ENCODE measurements around the gene TNNT2.

TNNT2 gene

GRCh38 chr1:201334325-201335173 is 42.9 kb downstream of the TNNT2 start:
- no peak for DNase-seq (ENCODE audit: low spot score)

DNA sequence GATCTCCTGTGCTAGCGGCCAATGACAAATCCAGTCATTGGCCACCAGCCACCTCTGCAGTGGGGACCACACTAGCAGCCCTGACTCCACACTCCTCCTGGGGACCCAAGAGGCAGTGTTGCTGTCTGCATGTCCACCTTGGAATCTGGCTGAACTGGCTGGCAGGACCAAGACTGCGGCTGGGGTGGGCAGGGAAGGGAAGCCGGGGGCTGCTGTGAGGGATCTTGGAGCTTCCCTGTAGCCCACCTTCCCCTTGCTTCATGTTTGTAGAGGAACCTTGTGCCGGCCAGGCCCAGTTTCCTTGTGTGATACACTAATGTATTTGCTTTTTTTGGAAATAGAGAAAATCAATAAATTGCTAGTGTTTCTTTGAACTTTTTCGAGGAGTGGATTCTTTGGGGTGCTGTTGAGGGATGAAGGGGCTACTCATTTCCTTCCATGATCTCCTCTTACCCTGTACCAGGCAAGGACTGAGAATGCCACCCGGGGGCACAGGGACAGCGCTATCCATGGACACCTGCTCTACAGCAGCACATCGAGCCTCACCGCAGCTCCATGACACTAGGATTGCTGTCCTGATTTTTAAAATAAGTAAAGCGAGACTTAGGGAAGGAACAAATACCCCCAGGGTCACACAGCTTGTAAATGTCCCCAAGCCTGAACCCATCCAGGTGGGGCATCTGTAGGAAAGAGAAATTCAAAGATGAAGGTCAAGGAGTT is 44.7 kb downstream of the TNNT2 start:
- DNase-seq (ENCODE audit: low spot score), result no peak

- no peak for DNase-seq (ENCODE audit: low spot score)
These were observed 45.5 kb downstream of the TNNT2 start for GRCh38 chr1:201332021-201332420.

- no peak for DNase-seq (ENCODE audit: low spot score)
These were observed 46.3 kb downstream of the TNNT2 start for GRCh38 chr1:201331166-201331565.

GRCh38 chr1:201330541-201330940 is 46.9 kb downstream of the TNNT2 start:
- DNase-seq (ENCODE audit: low spot score), result no peak

DNA sequence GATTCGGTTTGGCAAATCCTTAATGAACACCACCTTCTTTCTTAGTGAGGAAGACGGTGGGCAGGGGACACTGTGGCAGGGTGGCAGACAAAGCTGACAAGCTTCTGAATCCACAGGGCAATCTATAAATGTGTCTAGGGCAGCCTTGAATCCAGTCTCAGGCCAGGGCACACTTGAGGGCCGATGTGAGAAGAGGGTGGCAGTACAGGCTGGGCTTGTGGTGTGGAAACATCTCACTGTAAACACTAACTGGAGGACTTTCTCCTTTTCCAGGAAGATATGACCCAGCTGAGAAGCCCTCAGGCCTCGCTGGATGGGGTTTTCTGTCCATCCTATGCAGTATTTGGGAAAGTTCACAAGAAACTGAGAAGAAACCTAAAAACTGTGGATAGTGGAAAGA is 47.7 kb downstream of the TNNT2 start:
- no peak for DNase-seq (ENCODE audit: low spot score)

- DNase-seq (ENCODE audit: low spot score), result no peak
These were observed 48.2 kb downstream of the TNNT2 start for GRCh38 chr1:201329286-201329685.

- no peak for DNase-seq (ENCODE audit: low spot score)
These were observed 48.9 kb downstream of the TNNT2 start for GRCh38 chr1:201328576-201328975.

GRCh38 chr1:201327687-201328240 is 49.7 kb downstream of the TNNT2 start:
- DNase-seq (ENCODE audit: low spot score), result no peak

DNA sequence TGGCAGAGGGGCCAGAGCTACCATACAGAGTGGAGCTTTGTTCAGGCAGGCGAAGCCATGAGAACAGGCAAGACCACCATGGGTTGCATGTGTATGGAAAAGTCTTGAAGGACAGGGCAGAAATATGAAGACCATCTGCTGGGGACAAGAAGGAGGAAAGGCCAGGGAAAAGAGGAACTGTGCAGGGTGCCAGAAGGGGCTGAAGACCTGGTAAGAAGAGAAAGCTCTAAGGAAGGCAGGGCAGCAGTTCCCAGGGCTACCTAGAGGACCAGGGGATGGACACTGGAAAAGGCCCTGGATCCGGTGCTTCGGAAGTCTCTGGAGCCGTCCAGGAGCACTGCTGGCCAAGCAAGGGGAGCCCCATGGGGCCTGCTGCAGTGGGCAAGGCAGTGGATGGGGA is 50.8 kb downstream of the TNNT2 start:
- no peak for DNase-seq (ENCODE audit: low spot score)

- no peak for DNase-seq (ENCODE audit: low spot score)
These were observed 51.8 kb downstream of the TNNT2 start for GRCh38 chr1:201325678-201326060.

- no peak for DNase-seq (ENCODE audit: low spot score)
These were observed 52.4 kb downstream of the TNNT2 start for GRCh38 chr1:201324821-201325677.

- no peak for DNase-seq (ENCODE audit: low spot score)
These were observed 53.2 kb downstream of the TNNT2 start for GRCh38 chr1:201324306-201324705.

DNA sequence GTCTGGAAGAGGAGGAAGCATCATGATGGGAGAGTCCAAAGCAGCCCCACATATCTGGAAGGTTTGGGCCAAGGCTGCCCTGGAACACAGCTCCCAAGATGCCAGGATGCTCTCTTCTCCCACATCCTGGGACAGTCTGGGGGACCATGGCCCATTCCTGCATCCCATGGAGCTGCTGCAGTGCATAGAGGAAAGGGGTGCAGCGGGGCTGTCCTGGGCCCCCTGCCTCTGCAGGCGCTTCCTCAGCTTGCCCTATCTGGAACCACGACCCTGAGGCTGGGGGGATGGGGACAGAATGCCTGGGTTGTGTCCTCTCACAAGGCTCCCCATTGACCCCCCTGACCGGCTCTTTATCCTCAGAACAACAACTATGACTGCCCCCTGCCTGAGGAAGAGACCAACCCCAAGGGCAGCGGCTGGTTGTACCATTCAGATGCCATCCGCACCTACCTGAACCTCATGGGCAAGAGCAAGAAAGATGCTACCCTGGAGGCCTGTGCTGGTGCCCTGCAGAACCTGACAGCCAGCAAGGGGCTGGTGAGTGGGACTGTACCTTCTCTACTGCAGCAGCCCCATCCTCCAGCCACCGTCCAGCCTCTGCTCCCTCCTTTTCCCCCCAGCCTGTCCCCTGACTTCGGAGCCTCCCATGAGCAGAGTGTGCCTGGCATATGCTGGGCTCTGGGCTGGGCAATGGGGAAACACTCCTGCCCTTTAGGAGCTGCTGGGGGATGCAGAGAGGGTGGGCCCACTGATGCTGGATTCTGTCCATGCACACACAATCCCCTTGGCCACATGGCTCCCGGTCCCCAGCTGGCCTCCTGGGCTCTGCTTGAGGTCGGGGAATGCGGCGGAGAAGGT is 54.6 kb downstream of the TNNT2 start:
- DNase-seq (ENCODE audit: low spot score), result no peak

DNA sequence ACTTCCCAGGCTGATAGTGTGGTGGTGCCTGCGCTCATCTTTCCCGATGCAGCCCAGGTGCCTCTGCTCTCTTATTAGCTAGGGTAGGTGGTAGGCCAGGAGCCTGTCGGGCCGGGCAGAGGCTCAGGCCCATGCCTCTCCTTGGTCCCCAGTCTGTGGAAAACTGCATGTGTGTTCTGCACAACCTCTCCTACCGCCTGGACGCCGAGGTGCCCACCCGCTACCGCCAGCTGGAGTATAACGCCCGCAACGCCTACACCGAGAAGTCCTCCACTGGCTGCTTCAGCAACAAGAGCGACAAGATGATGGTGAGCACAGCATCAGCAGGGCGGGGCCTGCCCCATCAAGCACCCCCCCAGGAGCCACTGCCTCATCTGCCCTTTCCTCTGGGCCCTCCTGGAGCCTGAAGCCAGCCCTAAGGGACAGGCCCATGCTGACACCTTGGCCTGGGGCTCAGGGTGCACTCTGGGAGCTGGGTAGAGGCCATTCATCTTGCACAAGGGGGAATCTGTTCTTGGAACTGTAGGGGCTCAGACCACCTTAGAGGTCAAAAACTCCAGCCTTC is 55.6 kb downstream of the TNNT2 start:
- DNase-seq (ENCODE audit: low spot score), result no peak

DNA sequence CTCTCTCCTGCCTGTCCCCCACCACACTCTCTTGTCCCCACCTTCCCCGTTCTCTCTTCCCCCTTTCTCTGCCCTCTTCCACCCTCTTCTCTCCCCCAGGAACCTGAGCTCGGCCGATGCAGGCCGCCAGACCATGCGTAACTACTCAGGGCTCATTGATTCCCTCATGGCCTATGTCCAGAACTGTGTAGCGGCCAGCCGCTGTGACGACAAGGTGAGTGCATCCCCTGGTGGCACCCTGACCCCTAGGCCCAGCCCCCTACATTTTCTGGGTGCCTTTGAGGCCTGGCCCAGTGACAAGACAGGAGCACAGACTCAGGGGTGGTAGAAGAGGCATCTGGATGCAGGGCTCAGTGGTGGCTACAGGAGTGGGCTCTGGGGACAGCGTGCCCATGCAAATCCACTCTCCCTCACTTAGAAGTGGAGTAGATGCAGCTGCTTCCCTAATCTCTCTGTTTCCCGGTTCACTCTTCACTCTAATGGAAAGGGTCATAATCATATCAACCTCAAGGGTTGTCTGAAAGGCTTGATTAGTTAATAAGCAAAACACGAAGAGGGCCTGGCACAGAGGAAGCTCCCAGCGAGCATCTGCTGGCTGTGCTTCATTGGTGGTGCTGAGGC is 57.2 kb downstream of the TNNT2 start:
- DNase-seq (ENCODE audit: low spot score), result no peak

- DNase-seq (ENCODE audit: low spot score), result no peak
These were observed 57.8 kb downstream of the TNNT2 start for GRCh38 chr1:201319631-201320030.

DNA sequence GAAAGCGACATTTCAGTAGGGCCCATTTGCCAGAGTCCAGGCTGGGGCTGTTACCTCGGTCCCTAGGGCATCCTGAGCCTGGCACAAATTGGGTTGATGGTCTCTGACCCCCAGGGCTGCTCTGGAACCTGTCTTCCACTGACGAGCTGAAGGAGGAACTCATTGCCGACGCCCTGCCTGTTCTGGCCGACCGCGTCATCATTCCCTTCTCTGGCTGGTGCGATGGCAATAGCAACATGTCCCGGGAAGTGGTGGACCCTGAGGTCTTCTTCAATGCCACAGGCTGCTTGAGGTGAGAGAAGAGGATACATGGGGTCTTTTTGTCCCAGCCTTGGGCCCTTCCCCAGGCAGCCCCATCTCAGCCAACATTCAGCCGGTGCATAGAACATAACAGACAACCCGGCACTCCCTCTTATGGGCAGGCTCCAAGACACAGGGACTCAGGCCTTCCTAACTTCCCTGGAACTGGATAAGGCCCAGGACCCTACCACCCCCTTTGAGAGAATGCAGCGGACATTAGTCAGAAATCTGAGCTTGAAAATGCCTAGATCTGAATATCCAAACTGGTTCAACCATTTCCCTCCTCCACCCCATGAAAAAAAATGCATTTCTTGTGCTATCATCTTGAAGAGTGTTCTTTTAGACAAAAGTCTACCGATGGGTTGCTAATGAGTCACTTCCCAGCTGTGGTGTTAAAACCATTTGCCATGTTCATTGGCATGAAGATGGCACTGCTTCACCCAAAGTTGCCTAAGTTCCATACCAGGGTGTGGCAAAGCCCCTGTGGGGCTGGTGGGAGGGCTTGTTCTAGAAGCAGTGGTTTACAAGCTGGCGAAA is 58.8 kb downstream of the TNNT2 start:
- DNase-seq (ENCODE audit: low spot score), result no peak

DNA sequence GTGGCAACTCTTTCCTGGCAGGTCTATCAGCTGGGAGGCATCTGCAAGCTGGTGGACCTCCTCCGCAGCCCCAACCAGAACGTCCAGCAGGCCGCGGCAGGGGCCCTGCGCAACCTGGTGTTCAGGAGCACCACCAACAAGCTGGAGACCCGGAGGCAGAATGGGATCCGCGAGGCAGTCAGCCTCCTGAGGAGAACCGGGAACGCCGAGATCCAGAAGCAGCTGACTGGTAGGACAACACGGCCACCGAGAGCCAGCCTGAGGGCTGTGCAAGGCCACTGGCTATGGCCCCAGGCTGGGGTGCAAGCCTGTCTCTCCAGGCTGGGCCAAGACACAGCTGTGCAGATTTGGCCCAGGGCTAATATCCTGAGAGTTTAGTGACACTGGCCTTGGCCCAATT is 59.9 kb downstream of the TNNT2 start:
- DNase-seq (ENCODE audit: low spot score), result no peak

DNA sequence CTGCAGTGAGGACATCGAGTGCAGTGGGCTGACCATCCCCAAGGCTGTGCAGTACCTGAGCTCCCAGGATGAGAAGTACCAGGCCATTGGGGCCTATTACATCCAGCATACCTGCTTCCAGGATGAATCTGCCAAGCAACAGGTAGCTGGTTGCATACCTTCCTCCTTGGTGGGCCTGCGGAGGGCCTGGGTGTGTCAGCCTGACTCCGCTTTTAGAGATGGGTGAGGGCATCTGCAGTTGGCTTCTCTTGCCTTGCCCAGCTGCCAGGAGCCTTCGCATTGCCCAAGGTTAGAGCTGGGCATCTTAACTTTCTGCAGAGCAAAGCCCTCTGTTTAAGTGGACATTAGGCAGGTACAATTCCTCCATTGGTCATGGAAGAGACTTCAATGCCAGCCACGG is 60.9 kb downstream of the TNNT2 start:
- no peak for DNase-seq (ENCODE audit: low spot score)

All from kidney capillary endothelial cell (primary cell).